HEK293 (cell line): Measurements from ENCODE around the gene SLC4A8.

ENCODE experiments used
- CTCF ChIA-PET: fragments of 350-600 bp; formaldehyde crosslinking; extraction: SDS; loops from one replicate; lab custom pipeline; 2021; ENCODE audit warnings: antibody characterized with exemption; lab: Yijun Ruan, JAX
- POLR2A ChIA-PET: fragments of 300-600 bp; formaldehyde crosslinking; extraction: SDS; loops from one replicate; lab custom pipeline; 2020; ENCODE audit warnings: antibody characterized with exemption, inconsistent platforms; lab: Yijun Ruan, JAX
- H3K27ac ChIP-seq: fragments of 200-500 bp; sonication (Bioruptor generic); 2 replicates; pipeline ENCODE4 v1.5.1; 2014; ENCODE audit warnings: low read depth, low read length, control low read depth, inconsistent platforms; ENCODE audit errors: extremely low read depth
- H3K36me3 ChIP-seq, 2 experiments: fragments of 200-500 bp in 1 of 2; sonication (Bioruptor generic) in 1 of 2; 1 replicate in 1 of 2; 2 replicates in 1 of 2; pipeline ENCODE4 v1.5.1; 2014 to 2017; ENCODE audit warnings: inconsistent platforms in 2 of 2, low read length in 2 of 2; ENCODE audit not compliant: control insufficient read depth in 2 of 2, insufficient read depth in 1 of 2
- H3K4me1 ChIP-seq: fragments of 200-500 bp; sonication (Bioruptor generic); 2 replicates; pipeline ENCODE4 v1.5.1; 2014; ENCODE audit warnings: mild to moderate bottlenecking, low read length, inconsistent platforms; ENCODE audit not compliant: control insufficient read depth, insufficient read depth
- H3K4me3 ChIP-seq: 2 replicates; pipeline ENCODE4 v1.5.1; 2011; ENCODE audit warnings: low read depth, mild to moderate bottlenecking, control low read depth, low read length, moderate library complexity
- H3K9me3 ChIP-seq: fragments of 200-500 bp; sonication (Bioruptor generic); 2 replicates; pipeline ENCODE4 v1.5.1; 2014; ENCODE audit warnings: low read depth, low read length, inconsistent platforms; ENCODE audit not compliant: control insufficient read depth, insufficient read depth
- BCL11A ChIP-seq: fragments of 450-650 bp; formaldehyde crosslinking; IDR thresholded peaks from 2 replicates; pipeline ENCODE4 v1.5.1; 2016; ENCODE audit warnings: low read depth, missing biosample characterization, missing genetic modification characterization
- BCL11B ChIP-seq: fragments of 450-650 bp; formaldehyde crosslinking; IDR thresholded peaks from 2 replicates; pipeline ENCODE4 v1.5.1; 2016; ENCODE audit warnings: low read depth, missing biosample characterization, missing genetic modification characterization
- EGR2 ChIP-seq: fragments of 450-650 bp; formaldehyde crosslinking; IDR thresholded peaks from 2 replicates; pipeline ENCODE4 v1.5.1; 2016; ENCODE audit warnings: low read depth, missing biosample characterization, missing genetic modification characterization
- GFI1B ChIP-seq: fragments of 450-650 bp; formaldehyde crosslinking; IDR thresholded peaks from 2 replicates; pipeline ENCODE4 v1.5.1; 2016; ENCODE audit warnings: missing biosample characterization, missing genetic modification characterization
- PBX3 ChIP-seq: sonication (generic); formaldehyde crosslinking; IDR thresholded peaks from 2 replicates; pipeline ENCODE4 v1.8.1; 2022; ENCODE audit warnings: mild to moderate bottlenecking, moderate library complexity, missing genetic modification reagents
- SCRT1 ChIP-seq: fragments of 450-650 bp; formaldehyde crosslinking; IDR thresholded peaks from 2 replicates; pipeline ENCODE4 v1.5.1; 2016; ENCODE audit warnings: missing biosample characterization, missing genetic modification characterization, borderline replicate concordance
- SCRT2 ChIP-seq: fragments of 450-650 bp; formaldehyde crosslinking; IDR thresholded peaks from 2 replicates; pipeline ENCODE4 v1.5.1; 2016; ENCODE audit warnings: missing biosample characterization, missing genetic modification characterization
- SP7 ChIP-seq: fragments of 450-650 bp; formaldehyde crosslinking; IDR thresholded peaks from 2 replicates; pipeline ENCODE4 v1.5.1; 2016; ENCODE audit warnings: missing biosample characterization, missing genetic modification characterization
- ZFP3 ChIP-seq: fragments of 450-650 bp; formaldehyde crosslinking; IDR thresholded peaks from 2 replicates; pipeline ENCODE4 v1.5.1; 2016; ENCODE audit warnings: low read depth, missing biosample characterization, missing genetic modification characterization
- ZNF112 ChIP-seq: fragments of 450-650 bp; formaldehyde crosslinking; IDR thresholded peaks from 2 replicates; pipeline ENCODE4 v1.5.0; 2017; ENCODE audit warnings: missing biosample characterization, missing genetic modification characterization
- ZNF354C ChIP-seq: fragments of 450-650 bp; formaldehyde crosslinking; IDR thresholded peaks from 2 replicates; pipeline ENCODE4 v1.5.1; 2016; ENCODE audit warnings: missing biosample characterization, missing genetic modification characterization, low read depth, borderline replicate concordance
- ZNF426 ChIP-seq: fragments of 450-650 bp; formaldehyde crosslinking; IDR thresholded peaks from 2 replicates; pipeline ENCODE4 v1.5.1; 2017; ENCODE audit warnings: missing biosample characterization, missing genetic modification characterization, mild to moderate bottlenecking, inconsistent platforms, moderate library complexity
- ZNF658 ChIP-seq: fragments of 450-650 bp; formaldehyde crosslinking; IDR thresholded peaks from 2 replicates; pipeline ENCODE4; 2016; ENCODE audit warnings: missing biosample characterization, missing genetic modification characterization
- ZNF76 ChIP-seq: fragments of 450-650 bp; formaldehyde crosslinking; IDR thresholded peaks from 2 replicates; pipeline ENCODE4; 2016; ENCODE audit warnings: low read depth, missing biosample characterization, missing genetic modification characterization, borderline replicate concordance
- ZNF777 ChIP-seq: fragments of 450-650 bp; formaldehyde crosslinking; IDR thresholded peaks from 2 replicates; pipeline ENCODE4 v1.5.1; 2017; ENCODE audit warnings: missing biosample characterization, missing genetic modification characterization, borderline replicate concordance
- ZNF791 ChIP-seq: fragments of 450-650 bp; formaldehyde crosslinking; IDR thresholded peaks from 2 replicates; pipeline ENCODE4 v1.5.1; 2016; ENCODE audit warnings: missing biosample characterization, missing genetic modification characterization
- ZNF830 ChIP-seq: fragments of 450-650 bp; IDR thresholded peaks from 2 replicates; pipeline ENCODE4 v1.5.0; 2018; ENCODE audit warnings: missing biosample characterization, missing genetic modification characterization, low read depth, mild to moderate bottlenecking, moderate library complexity
- TF ChIP-seq, protein P1 (sequence below): fragments of 450-650 bp; IDR thresholded peaks from 2 replicates; pipeline ENCODE4 v1.5.1; 2018; ENCODE audit warnings: missing biosample characterization, missing genetic modification characterization
- TF ChIP-seq, protein P2 (sequence below): fragments of 450-650 bp; formaldehyde crosslinking; IDR thresholded peaks from 2 replicates; pipeline ENCODE4 v1.5.1; 2016; ENCODE audit warnings: missing biosample characterization, missing genetic modification characterization
- TF ChIP-seq, protein P3 (sequence below): fragments of 450-650 bp; formaldehyde crosslinking; IDR thresholded peaks from 2 replicates; pipeline ENCODE4 v1.5.1; 2017; ENCODE audit warnings: missing biosample characterization, missing genetic modification characterization

SLC4A8 gene

DNA sequence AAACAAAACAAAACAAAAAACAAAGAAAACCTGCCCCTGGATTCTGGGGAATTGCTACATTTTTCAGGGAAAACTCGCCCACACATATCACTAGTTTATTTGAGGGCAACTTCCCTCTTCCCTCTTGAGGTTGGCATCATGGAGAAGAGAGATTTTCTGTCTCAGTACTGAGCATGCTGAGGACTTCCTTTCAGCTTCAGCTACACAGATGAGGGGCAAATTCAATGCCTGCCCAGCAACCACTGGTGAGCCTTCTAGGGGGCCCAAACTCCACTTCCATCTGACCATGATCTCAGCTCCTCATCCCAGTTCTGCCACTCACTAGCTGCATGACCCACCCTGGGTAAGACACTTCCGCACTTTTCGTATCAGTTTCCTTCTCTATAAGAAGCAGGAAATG lies 103.3 kb downstream of the SLC4A8 start (continued):
- TF ChIP-seq, protein P1, sequence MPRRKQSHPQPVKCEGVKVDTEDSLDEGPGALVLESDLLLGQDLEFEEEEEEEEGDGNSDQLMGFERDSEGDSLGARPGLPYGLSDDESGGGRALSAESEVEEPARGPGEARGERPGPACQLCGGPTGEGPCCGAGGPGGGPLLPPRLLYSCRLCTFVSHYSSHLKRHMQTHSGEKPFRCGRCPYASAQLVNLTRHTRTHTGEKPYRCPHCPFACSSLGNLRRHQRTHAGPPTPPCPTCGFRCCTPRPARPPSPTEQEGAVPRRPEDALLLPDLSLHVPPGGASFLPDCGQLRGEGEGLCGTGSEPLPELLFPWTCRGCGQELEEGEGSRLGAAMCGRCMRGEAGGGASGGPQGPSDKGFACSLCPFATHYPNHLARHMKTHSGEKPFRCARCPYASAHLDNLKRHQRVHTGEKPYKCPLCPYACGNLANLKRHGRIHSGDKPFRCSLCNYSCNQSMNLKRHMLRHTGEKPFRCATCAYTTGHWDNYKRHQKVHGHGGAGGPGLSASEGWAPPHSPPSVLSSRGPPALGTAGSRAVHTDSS: no peak
- no peak for TF ChIP-seq ZNF426 (tag by site-specific recombination)
- TF ChIP-seq ZNF112 (tag by site-specific recombination): no peak
- no peak for TF ChIP-seq ZNF76 (tag by site-specific recombination)

GRCh38 chr12:51528852-51529650 lies 104.4 kb downstream of the SLC4A8 start:
- H3K36me3 ChIP-seq: no peaks in the 10 kb centered on the region
- H3K9me3 ChIP-seq: no peaks in the 10 kb centered on the region
- CTCF ChIA-PET: interaction anchor here (0.6 to 9.7 kb wide), 6 partner anchors 80 to 395 kb away, joined by 3 to 115 read pairs (median 3); no protein-coding TSS in a partner anchor
- POLR2A ChIA-PET: no interaction called here
- no peak overlapping the region for H3K27ac ChIP-seq
- TF ChIP-seq SCRT2 (tag by site-specific recombination): no peak
- TF ChIP-seq GFI1B (tag by site-specific recombination): no peak
- no peak for TF ChIP-seq SCRT1
- TF ChIP-seq, protein P2, sequence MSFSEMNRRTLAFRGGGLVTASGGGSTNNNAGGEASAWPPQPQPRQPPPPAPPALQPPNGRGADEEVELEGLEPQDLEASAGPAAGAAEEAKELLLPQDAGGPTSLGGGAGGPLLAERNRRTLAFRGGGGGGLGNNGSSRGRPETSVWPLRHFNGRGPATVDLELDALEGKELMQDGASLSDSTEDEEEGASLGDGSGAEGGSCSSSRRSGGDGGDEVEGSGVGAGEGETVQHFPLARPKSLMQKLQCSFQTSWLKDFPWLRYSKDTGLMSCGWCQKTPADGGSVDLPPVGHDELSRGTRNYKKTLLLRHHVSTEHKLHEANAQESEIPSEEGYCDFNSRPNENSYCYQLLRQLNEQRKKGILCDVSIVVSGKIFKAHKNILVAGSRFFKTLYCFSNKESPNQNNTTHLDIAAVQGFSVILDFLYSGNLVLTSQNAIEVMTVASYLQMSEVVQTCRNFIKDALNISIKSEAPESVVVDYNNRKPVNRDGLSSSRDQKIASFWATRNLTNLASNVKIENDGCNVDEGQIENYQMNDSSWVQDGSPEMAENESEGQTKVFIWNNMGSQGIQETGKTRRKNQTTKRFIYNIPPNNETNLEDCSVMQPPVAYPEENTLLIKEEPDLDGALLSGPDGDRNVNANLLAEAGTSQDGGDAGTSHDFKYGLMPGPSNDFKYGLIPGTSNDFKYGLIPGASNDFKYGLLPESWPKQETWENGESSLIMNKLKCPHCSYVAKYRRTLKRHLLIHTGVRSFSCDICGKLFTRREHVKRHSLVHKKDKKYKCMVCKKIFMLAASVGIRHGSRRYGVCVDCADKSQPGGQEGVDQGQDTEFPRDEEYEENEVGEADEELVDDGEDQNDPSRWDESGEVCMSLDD: no peak
- no peak for TF ChIP-seq ZNF354C (tag by site-specific recombination)
- TF ChIP-seq ZNF76 (tag by site-specific recombination): no peak
- no peak for TF ChIP-seq ZNF658
- no peak for TF ChIP-seq ZNF791 (tag by site-specific recombination)
- no peak for TF ChIP-seq BCL11B (tag by site-specific recombination)
- no peak for TF ChIP-seq SP7 (tag by site-specific recombination)
- TF ChIP-seq ZNF830: no peak
- TF ChIP-seq, protein P3, sequence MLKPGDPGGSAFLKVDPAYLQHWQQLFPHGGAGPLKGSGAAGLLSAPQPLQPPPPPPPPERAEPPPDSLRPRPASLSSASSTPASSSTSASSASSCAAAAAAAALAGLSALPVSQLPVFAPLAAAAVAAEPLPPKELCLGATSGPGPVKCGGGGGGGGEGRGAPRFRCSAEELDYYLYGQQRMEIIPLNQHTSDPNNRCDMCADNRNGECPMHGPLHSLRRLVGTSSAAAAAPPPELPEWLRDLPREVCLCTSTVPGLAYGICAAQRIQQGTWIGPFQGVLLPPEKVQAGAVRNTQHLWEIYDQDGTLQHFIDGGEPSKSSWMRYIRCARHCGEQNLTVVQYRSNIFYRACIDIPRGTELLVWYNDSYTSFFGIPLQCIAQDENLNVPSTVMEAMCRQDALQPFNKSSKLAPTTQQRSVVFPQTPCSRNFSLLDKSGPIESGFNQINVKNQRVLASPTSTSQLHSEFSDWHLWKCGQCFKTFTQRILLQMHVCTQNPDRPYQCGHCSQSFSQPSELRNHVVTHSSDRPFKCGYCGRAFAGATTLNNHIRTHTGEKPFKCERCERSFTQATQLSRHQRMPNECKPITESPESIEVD (tag by site-specific recombination): no peak
- no peak for TF ChIP-seq EGR2 (tag by site-specific recombination)
- no peak for TF ChIP-seq ZNF777
- no peak for TF ChIP-seq BCL11A (tag by site-specific recombination)
- TF ChIP-seq, all 188 proteins: peak for 0
- Histone ChIP-seq H3K4me3 (no peak overlapping the region), H3K4me1 (no peaks in the 10 kb centered on the region)

DNA sequence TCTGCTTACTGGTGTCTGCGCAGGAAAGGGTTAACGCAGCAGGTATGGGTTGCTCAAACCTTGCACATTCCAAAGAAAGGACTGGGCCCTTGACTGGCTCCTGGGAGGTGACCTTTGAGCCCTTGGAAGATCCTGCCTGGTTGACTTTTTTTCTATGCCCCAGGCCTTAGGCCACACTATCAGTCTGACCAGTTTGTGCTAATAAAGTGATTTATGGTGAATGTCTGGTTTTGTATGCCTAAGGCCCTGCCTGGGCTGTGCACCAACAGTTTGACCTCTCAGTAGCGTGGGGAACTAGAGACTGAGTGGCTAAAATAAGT lies 105.0 kb downstream of the SLC4A8 start:
- Histone ChIP-seq H3K27ac (no peak overlapping the region), H3K9me3 (no peaks in the 10 kb centered on the region), H3K4me1 (peaks cover 2% of the 10 kb centered on the region; the same call in 1 of the 2 replicates), H3K4me3 (no peak overlapping the region), H3K36me3 (no peaks in the 10 kb centered on the region)
- TF ChIP-seq PBX3 (no peak), ZFP3 (tag by site-specific recombination) (no peak)
- POLR2A ChIA-PET: no interaction called here
- CTCF ChIA-PET: interaction anchor here (9.7 kb wide), 1 partner anchor 109 kb away, joined by 115 read pairs; no protein-coding TSS in a partner anchor
